HG02763 (cell line): Measurements from ENCODE around the gene MPO.
A peak's percentile ranks its signal among the peaks of the same experiment; 100 is the strongest.

Source experiments
- ATAC-seq: cut with Tn5 transposase; IDR thresholded peaks from one replicate; pipeline ENCODE4 v1.9.1; 2021; ENCODE audit warnings: mild to moderate bottlenecking, moderate library complexity; ENCODE audit not compliant: unreplicated experiment

Gene MPO

DNA sequence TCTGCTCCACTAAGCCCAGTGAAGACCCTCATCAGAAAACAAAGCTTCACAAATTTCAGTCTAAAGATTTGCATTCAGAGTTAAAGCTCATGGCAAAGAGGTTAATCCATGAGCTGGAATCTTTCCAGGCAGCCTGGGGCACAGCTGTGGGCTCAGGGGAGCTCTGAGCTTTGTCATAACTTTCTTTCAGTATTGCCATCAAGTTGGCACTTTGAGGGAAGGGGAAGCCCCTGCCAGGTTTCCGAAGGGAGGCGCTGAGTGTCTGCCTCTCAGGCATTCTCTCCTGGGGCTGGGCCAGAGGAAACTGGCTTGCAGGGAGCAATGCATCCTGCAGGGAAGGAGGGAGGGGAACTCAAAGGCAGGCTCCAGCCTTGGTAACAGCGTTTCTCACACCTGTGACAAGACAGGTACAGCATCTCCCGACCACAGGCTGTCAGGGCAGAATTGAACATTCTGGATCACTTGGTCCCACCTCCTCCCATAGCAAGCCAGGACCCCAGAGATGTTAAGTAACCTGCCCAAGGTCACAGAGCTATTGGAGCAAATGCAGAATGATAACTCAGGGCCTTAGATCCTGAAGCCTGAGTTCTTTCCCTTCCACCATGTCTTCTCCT lies 38.5 kb downstream of the MPO start:
- no peak for ATAC-seq

DNA sequence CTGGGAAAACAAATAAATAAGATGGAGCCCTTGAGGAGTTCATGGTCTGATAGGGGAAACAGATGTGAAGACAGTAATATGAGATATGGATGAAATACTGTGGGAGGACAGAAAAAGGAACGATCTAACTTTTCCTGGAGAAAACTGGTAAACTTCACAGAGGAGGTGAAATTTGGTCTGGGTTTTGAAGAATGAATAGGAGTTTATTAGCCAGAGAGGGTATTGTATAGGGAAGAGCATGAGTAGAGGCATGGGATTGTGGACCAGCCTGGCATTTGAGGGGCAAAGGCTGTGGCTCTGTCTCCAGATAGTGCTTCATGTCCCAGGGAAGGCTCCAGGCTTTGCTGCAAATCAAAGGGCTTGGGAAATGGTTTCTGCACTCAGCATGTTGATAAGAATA lies 40.7 kb downstream of the MPO start:
- no peak for ATAC-seq

DNA sequence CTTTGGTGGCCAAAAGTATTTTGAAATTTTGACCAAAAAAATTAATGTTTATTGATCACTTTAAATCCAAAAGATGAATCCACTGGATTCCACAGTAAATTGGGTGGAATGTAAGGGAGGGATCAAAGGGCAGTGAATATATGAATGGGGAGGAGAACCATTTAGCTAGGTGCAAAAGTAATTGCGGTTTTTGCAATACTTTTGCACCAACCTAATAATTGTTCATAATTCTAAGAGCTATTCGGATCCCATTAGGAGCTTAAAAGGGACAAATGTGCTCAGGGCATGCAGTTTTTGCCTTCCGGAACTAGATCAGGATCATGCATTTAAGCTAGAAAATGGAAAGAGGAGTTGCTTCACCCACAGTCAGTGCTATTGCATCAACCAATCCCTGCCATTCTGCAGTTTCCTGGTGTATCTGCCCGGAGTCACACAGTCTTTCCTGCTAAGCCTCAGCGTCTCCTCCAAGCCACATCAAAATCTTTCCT lies 42.5 kb downstream of the MPO start, which contains the start of gene LPO:
TSS of gene LPO (plus strand) at position 438 of the 488 bp plus-strand sequence. CDS start 4,396 bp downstream, outside the sequence.
- no peak for ATAC-seq

DNA sequence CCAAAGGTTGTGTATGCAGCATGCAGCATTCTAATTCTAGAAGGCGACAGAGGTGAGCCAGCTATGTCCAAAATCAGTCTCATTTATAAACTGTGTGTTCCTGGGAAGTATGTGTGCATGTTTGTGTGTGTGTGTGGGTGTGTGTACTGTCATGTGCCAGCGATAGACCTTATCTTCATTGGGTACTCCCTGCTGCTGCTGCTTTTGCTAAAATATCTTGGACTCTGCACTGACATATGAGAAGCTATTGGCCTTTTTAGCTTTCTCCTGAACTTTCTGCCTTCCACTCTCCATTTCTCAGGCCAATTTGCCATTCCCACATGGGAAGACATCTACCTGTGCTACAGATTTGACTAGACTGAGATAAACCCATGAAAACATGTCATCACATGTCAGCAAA lies 44.3 kb downstream of the MPO start:
- no peak for ATAC-seq

DNA sequence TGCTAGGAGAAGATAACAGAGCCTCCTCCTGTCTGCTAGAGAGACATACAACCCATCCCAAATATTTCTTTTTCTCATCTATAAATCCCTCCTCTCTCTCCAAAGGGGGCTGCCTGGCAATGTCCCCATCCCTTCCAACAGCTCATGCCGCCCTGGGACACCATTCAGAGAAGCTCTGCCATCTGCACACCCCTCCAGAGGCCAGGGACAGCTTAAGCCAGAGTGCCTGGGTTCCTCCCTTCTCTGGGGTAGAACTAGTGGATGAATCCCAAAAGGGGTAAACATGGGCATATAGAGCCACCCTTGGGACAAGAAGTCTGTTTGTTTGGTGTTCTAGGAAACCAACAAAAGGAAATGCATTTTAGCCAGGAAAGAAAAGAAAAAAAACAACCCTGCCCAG lies 44.9 kb downstream of the MPO start:
- no peak for ATAC-seq

DNA sequence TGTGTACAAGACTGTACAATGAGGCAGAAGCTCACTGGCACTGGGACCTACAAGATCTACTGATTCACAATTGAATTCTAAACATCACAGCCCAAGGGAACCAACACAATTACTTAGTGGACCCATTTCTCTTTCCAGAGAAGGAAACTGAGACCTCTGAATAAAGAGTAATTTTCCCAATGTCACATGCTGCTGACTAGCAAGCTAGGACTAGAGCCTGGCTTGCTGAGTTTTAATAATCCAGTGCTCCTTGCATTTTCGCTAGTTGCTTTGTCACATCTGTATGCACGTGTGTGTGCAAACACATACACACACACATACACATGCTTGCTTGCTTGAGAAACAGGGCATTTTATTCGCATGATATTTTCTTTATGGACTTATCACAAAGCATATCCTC lies 46.2 kb downstream of the MPO start:
- ATAC-seq, result no peak

DNA sequence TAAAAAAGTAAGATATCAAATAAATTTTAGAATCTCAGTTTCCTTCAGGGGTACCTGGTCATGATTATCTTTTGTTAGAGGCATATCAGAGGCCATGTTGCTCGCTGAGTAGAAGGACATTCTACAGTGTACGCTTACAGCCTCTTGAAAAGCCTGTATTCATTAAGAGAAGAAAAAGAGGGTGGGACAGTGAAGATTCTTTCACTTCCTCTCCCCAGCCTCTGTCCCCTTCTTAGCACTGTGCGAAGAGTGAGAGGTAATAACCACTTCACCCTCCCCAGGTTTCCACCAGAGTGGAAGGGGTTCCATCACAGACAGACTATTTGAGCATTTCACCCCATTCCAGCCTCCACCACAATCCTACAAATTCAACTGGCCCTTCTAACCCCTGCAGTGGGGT lies 47.2 kb downstream of the MPO start:
- peak; percentile 43 for ATAC-seq

DNA sequence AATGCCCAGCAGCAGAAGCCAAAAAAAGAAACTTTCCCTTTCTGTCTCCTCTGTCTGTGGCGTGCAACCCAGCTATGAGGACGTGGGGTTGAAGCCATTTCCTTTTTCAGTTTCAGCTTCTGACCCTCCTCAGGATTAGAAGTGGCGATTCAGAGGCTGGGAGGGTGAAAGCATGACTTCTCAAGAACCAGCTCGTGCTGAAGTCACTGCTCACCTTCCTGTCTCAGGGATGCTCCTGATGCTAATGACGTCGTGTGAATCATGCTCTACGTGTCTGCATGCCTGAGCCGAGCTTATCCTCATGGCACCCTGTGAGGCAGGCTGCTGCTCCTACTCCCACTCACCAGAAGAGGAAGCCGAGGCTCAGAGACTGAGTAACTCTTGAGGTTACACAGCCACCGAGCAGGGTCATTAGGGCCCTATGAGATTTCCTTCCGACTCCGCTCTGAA lies 48.0 kb downstream of the MPO start:
- peak; percentile 71 for ATAC-seq

DNA sequence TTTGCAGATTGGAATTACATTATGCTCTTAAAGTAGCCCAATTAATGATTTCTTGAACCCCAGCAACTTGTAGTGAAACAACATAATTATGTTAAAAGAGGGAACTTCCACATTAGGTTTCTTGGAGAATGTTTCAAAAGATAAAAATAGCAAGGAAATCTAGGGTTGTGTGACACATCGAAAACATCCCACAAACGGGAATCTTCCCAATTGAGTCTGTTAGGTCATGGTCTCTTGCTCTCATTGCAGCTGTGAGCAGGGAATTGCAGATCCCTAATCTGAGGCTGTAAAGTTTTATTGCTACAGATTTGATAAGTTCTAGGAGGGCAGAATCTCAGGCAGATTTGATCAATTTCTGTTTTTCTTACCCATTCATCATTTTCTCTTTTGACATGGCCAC lies 49.1 kb downstream of the MPO start:
- ATAC-seq, result no peak

DNA sequence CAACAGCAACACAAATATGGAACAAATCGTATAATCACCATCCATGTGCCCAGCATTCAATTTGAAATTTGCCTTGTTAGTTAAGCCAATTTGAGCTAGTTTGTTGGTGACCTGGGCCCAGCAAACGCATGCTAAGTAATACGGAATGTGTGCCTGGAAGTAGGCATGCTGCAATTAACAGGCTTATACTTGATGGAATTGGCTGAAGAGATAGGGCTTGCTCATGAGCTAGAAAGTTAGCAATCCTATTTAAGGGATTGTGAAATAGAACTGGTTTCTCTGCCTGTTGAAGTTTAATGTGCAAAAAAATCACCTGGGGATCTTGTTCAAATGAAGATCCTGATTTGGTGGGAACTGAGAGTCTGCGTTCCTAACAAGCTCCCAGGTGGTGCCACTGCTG lies 50.9 kb downstream of the MPO start:
- no peak for ATAC-seq

DNA sequence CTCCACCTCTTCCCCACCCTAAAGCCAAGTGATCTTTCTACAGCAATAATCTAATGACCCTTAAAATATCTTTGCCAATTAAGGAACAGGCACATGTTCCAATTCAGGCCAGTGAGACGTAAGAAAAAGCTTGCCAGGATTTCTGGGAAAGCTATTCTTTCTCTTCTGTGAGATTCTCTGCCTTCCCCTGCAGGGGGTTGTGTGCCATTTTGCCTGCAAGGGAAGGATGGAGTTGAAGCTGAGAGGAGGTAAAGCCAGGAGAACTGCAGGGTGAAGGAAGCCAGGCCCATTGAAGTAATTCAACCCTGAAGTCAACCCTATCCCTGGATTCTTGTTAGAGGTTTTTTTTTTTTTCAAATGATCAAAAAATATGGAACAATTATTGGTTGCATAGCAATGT lies 51.4 kb downstream of the MPO start:
- ATAC-seq, result no peak

DNA sequence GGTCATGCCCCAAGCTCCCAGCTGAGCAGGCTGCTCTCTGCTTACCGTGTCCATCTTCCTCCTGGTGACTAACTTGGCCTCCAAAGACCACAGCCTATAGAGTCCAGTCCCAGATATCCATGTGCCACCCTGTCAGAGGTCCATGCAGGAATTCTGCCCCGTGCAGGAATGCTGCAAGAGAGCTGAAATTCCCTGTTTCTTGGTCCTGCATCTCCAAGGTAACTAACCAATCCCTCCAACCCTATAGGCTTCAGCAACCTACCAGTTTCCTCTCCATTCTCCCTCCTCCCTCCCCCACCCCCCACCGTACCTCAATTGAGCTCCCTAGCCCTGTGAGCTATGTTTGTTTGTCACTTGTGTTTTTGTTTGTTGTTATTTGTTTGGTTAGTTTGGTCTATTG lies 52.1 kb downstream of the MPO start:
- ATAC-seq, result no peak

DNA sequence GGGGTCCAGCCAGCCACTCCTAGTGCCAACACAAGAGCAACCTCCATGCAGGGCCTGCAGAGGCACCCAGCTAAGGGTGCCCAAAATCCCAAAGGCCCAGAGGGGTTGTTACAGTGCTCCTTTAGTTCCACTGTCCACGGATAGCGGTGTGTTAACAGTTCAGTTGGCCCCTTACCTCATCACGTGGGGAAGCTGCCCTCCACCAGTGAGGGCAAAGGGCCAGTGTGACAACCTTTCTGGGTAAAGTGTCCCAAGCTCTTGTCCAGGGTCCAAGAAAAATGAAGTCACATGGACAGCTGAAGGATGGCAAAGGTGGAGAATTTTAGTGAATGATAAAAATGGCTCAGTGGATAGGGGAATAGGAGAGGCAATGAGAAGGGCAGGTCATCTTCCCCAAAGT lies 53.0 kb downstream of the MPO start:
- ATAC-seq, result no peak

DNA sequence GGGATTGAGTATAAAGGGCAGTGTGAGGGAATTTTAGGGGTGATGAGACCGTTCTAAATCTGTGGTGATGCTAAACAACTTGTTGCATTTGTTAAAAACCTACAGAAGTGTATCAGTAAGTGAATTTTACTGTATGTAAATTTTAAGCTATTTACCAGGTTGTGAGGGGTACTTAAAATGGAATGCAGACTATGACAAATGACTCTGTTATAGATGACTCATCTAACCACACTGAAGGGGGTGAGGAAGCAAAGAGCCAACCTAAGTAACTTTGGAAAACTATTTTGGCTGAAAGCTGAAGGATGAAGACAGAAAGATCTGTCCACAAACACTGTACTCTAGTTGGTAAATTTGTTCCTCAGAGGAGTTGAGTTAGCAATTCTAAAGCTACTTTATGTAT lies 56.4 kb downstream of the MPO start:
- ATAC-seq, result no peak
